GM10266 (cell line): ENCODE measurements around the gene LRRN4CL.

Experiments used
- DNase-seq: peaks from one replicate; pipeline ENCODE4 v3.0.0; 2012; ENCODE audit errors: extremely low spot score
- CTCF ChIP-seq: IDR thresholded peaks from 2 replicates; pipeline ENCODE4 v1.5.1; 2012; ENCODE audit warnings: mild to moderate bottlenecking, low read depth; ENCODE audit not compliant: control insufficient read depth, insufficient read depth; ENCODE audit errors: missing control alignments

Gene LRRN4CL

DNA sequence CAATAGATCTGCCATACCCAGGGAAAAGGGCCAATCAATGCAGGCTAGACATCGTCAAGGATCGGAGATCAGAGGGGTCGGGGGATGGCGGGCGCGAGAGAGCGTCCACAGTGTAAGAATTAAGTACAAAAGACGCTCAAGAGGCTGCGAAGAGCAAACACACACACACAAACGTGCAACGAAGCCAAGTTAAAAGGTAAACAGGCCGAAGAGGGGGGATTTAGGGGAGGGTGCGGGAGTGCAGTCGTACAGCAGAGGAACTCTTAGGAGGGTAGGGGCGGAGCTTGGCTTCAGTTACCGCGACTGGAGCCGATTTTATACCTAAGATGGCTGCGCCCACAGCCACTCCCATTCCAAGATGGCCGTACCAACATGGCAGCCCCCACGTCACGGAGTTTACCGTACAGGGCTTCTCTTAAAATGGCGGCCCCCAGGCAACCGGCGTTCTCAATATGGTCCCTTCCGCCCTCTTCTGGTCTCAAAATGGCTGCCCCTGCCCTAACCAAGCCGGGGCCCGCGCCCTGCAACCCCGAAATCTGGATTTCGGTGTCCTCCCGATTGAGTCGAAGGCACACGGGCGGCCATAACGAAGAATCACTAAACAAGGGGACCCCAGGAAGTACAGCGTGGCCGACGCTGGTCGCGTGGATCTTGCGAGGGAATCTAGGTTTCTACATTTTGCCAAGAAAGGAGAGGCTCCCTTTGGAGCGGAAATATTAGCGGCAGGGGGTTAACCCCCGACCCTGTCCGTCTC, 20.1 kb upstream of the LRRN4CL start:
- DNase-seq = peak; percentile 92
- TF ChIP-seq CTCF = no peak

GRCh38 chr11:62708793-62709192, 19.5 kb upstream of the LRRN4CL start:
- no peak for DNase-seq
- TF ChIP-seq CTCF = no peak

DNA sequence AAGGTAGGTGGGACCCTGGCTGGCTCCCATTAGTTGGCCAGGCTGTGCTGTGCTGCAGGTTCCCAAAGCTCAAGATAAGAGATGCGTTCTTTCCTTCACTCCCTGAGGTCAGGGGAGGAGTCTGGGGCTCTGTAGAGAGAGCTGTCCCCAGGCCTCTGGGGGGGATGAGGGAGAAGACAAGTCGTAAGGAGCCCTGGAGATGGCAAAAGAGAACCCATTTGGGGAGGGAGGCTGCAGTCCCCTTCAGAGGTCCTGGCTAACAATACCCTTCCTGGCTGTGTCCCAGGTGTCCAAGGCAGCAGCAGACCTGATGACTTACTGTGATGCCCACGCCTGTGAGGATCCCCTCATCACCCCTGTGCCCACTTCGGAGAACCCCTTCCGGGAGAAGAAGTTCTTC, 19.1 kb upstream of the LRRN4CL start:
- TF ChIP-seq CTCF = no peak
- no peak for DNase-seq

DNA sequence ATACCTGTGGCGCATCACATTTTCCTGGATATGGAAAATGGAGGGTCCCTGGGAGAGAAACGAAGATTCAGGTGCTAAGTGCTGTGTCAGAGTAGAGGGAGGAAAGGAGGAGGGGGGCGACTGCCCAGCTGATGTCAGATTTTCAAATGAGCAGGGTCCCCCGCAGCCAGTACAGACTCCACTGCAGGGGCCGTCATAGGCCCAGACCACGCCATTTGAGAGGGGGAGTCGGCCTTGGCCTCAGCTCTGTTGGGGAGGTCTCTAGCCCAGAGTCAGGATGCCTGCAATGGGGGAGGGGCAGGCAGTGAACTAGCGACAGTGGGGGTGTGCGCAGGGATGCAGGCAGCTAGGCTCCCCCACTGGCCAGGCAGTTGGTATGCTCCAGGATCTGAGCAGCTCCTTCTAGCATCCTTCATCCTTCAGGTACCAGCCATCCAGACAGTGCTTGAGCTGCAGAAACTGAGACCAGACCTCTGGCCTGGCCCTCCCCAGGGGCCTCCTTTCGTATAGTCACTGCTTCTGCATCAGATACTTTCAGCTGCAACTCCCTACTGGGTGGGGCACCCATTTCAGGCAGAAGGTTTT, 18.0 kb upstream of the LRRN4CL start, which contains the start of the genes BSCL2 and GNG3:
TSS of gene BSCL2 (minus strand) at position 148 of the 585 bp plus-strand sequence. CDS start 229 bp downstream, outside the sequence.
TSS of gene GNG3 (plus strand) at position 400 of the 585 bp plus-strand sequence. CDS start 620 bp downstream, outside the sequence.
- TF ChIP-seq CTCF = no peak
- no peak for DNase-seq

- no peak for TF ChIP-seq CTCF
- DNase-seq = no peak
Measured at GRCh38 chr11:62706850-62707247, 17.5 kb upstream of the LRRN4CL start.

- no peak for TF ChIP-seq CTCF
- DNase-seq = peak; percentile 94
Measured at GRCh38 chr11:62705880-62706849, 16.8 kb upstream of the LRRN4CL start.
